Lower leg skin (tissue), 4 donors: ENCODE data around the gene TMEM117. TPM values are rescaled to one million over a fixed set of nuclear protein-coding genes. Genes with fewer than 3 reads are reported as not detected.
"Not testable (repeated sequence)": the region's sequence is repeated elsewhere in the genome, so short reads cannot be mapped to it uniquely, and the experiment has no call there.

ENCODE experiments used
- DNase-seq, 2 donors: peaks; one replicate each; pipeline ENCODE4 v3.0.0-alpha.2; 2019; ENCODE audit warnings: low spot score in 2 of 2
- H3K4me3 ChIP-seq: fragments of 200-600 bp; sonication (generic); 2 replicates; pipeline ENCODE4 v1.5.1; 2017; ENCODE audit warnings: mild to moderate bottlenecking, low read depth; ENCODE audit not compliant: poor library complexity, severe bottlenecking
- POLR2A ChIP-seq, 2 donors: fragments of 450-650 bp; IDR thresholded peaks; one replicate each; pipeline ENCODE4 v1.6.1; 2016 to 2017; ENCODE audit warnings: antibody characterized with exemption in 2 of 2, mild to moderate bottlenecking in 1 of 2, moderate library complexity in 1 of 2
- WGBS, 2 donors: methylation state at CpG; one replicate each; pipeline ENCODE4 v1.1.5; 2018; 5-methylcytosine and 5-hydroxymethylcytosine counted together
- intact Hi-C: fragments of 100-400 bp; cut with DNase I; formaldehyde crosslinking; loops from one replicate; pipeline ENCODE4 v1.15.0; 2023; ENCODE audit warnings: low total_unique reads
- total RNA-seq, 4 donors: library from RNA; depleted of rRNA; stranded (reverse); fragments of >200 nt; gene quantifications; one replicate each; pipeline ENCODE4 v1.1.0, GENCODE V29; 2016
- TF ChIP-seq, protein P1 (sequence below), 3 donors: fragments of 450-650 bp; IDR thresholded peaks; one replicate each; pipeline ENCODE4 v1.5.1; 2016; ENCODE audit warnings: antibody characterized with exemption in 3 of 3, mild to moderate bottlenecking in 3 of 3, moderate library complexity in 2 of 3

The TMEM117 gene
- total RNA-seq, 4 donors from 2014 or later, result 19.9 to 27.8 (median 24.3) TPM

GRCh38 chr12:44029194-44029593, 193.3 kb downstream of the TMEM117 start:
- H3K4me3 ChIP-seq, result no peak overlapping the region
- TF ChIP-seq, protein P1, sequence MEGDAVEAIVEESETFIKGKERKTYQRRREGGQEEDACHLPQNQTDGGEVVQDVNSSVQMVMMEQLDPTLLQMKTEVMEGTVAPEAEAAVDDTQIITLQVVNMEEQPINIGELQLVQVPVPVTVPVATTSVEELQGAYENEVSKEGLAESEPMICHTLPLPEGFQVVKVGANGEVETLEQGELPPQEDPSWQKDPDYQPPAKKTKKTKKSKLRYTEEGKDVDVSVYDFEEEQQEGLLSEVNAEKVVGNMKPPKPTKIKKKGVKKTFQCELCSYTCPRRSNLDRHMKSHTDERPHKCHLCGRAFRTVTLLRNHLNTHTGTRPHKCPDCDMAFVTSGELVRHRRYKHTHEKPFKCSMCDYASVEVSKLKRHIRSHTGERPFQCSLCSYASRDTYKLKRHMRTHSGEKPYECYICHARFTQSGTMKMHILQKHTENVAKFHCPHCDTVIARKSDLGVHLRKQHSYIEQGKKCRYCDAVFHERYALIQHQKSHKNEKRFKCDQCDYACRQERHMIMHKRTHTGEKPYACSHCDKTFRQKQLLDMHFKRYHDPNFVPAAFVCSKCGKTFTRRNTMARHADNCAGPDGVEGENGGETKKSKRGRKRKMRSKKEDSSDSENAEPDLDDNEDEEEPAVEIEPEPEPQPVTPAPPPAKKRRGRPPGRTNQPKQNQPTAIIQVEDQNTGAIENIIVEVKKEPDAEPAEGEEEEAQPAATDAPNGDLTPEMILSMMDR (IDR thresholded peaks at IDR 0.05), result no peak
- no peak for TF ChIP-seq POLR2A (IDR thresholded peaks at IDR 0.05)
- DNase-seq, result no peak
- 82 to 89% methylated on average over 4 of the region's 4 CpGs for WGBS, 2 donors
- intact Hi-C loops, result no loop called here

DNA sequence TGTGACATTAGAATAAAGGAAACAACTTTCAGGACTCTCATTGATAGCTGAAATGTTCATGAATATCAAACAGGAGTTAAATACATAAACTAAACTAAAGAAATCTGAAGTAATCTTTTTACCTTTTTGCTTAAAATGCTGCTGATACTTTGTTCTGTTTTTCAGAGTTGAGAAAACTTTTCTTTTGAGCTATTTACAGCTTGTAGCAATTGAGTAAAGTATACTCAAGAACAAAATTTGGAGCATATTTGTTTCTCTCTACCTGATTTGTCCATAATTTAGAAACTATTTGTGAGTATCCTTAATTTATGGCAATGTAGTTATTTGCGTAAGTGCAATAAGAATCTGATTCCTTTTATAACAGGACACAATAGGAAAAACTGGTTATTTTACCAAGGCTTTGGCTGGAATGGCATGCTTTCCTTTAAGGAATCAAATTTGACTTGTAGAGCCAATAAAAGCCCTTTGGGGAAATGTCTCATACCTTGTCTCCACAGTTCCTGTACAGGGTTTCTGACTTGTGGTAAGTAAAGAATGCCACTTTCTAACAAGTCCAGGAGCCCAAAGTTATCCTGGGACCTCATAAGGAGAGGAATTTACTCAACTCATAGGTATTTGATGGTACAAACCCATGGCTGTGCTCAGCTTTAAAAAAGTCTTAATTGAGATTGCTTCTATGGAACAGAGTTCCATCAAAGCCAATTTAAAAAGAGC, 195.7 kb downstream of the TMEM117 start:
- no peak overlapping the region for H3K4me3 ChIP-seq
- intact Hi-C loops, result no loop called here
- DNase-seq, result no peak
- TF ChIP-seq, protein P1 (IDR thresholded peaks at IDR 0.05), result no peak
- TF ChIP-seq POLR2A (IDR thresholded peaks at IDR 0.05), result no peak
- WGBS, 2 donors, result 73 to 100% methylated on average over 1 of the region's 1 CpG

DNA sequence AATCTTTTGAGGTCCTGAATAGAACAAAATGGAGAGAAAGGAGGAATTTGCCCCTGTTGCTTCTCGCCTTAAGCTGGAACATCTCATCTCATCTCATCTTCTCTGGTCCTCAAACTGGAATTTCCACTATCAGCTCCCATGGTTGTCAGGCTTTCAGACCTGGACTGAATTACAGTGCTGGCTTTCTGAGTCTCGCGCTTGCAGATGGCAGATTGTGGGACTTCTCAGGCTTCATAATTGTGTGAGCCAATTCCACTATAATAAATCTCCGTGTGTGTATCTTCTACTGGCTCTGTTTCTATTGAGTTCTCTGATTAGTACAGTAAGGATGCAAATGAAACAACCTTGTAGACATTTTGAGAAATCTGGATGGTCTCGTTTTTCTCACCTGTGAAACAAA, 199.0 kb downstream of the TMEM117 start:
- intact Hi-C loops, result no loop called here

GRCh38 chr12:44036875-44037443, 201.1 kb downstream of the TMEM117 start:
- intact Hi-C loops, result no loop called here
- 87 to 94% methylated on average over 7 of the region's 7 CpGs for WGBS, 2 donors
- H3K4me3 ChIP-seq, result no peak overlapping the region
- TF ChIP-seq, protein P1 (IDR thresholded peaks at IDR 0.05), result no peak
- TF ChIP-seq POLR2A (IDR thresholded peaks at IDR 0.05), result no peak
- no peak for DNase-seq

More for the DNA sequence above, 199.0 kb downstream of the TMEM117 start:
- 73 to 74% methylated on average over 5 of the region's 5 CpGs for WGBS, 2 donors
- DNase-seq, result no peak
- TF ChIP-seq, protein P1 (IDR thresholded peaks at IDR 0.05), result no peak
- no peak for TF ChIP-seq POLR2A (IDR thresholded peaks at IDR 0.05)
- H3K4me3 ChIP-seq, result no peak overlapping the region

- no peak overlapping the region for H3K4me3 ChIP-seq
- TF ChIP-seq, protein P1 (IDR thresholded peaks at IDR 0.05), result no peak
- no peak for TF ChIP-seq POLR2A (IDR thresholded peaks at IDR 0.05)
- 81 to 85% methylated on average over 5 of the region's 5 CpGs for WGBS, 2 donors
- DNase-seq, result no peak
- intact Hi-C loops, result no loop called here
These were observed 202.5 kb downstream of the TMEM117 start for GRCh38 chr12:44038411-44038810.

GRCh38 chr12:44044491-44044890, 208.6 kb downstream of the TMEM117 start:
- WGBS, 2 donors, result 89 to 91% methylated on average over 2 of the region's 2 CpGs

More at GRCh38 chr12:44044491-44044890, 208.6 kb downstream of the TMEM117 start:
- intact Hi-C loops, DNase-seq, H3K4me3 ChIP-seq: not testable (repeated sequence)
